Tibial artery (tissue), 4 donors: Measurements from ENCODE around the gene PPP4R4.
A peak's percentile ranks its signal among the peaks of the same experiment; 100 is the strongest.

ENCODE experiments used
- DNase-seq, 2 donors: peaks; one replicate each; pipeline ENCODE4 v3.0.0-alpha.2; 2019
- H3K27ac ChIP-seq, 2 donors: fragments of 200-600 bp; sonication (generic) in 1 of 2; 1 replicate in 1 of 2; 2 replicates in 1 of 2; pipeline ENCODE4 v1.5.1; 2018 to 2019; ENCODE audit warnings: mild to moderate bottlenecking in 1 of 2
- H3K27me3 ChIP-seq, 2 donors: fragments of 200-600 bp; sonication (generic) in 1 of 2; one replicate each; pipeline versions ENCODE4 v1.5.1 to v1.6.0; 2016 to 2019
- H3K36me3 ChIP-seq, 3 donors: fragments of 200-600 bp; sonication (generic) in 2 of 3; one replicate each; pipeline ENCODE4 v1.5.1; 2016 to 2019; ENCODE audit warnings: mild to moderate bottlenecking in 2 of 3
- H3K4me1 ChIP-seq, 4 donors: fragments of 200-600 bp; sonication (generic) in 2 of 4; 1 replicate in 3 of 4; 2 replicates in 1 of 4; pipeline ENCODE4 v1.5.1; 2016 to 2019
- H3K4me3 ChIP-seq, 2 donors: fragments of 200-600 bp; sonication (generic) in 1 of 2; 1 replicate in 1 of 2; 2 replicates in 1 of 2; pipeline ENCODE4 v1.5.1; 2018 to 2019; ENCODE audit warnings: mild to moderate bottlenecking in 2 of 2
- H3K9me3 ChIP-seq, 3 donors: fragments of 200-600 bp; sonication (generic) in 1 of 3; one replicate each; pipeline ENCODE4 v1.5.1; 2016 to 2019
- intact Hi-C: fragments of 100-400 bp; cut with DNase I; formaldehyde crosslinking; loops from one replicate; pipeline ENCODE4 v1.15.0; 2023; ENCODE audit warnings: low total_unique reads
- TF ChIP-seq, protein P1 (sequence below), 2 experiments: fragments of 200-600 bp in 1 of 2; fragments of 450-650 bp in 1 of 2; IDR thresholded peaks; one replicate each; pipeline ENCODE4 v1.5.1; 2017 to 2019; ENCODE audit warnings: antibody characterized with exemption in 2 of 2, mild to moderate bottlenecking in 1 of 2, moderate library complexity in 1 of 2

The PPP4R4 gene

DNA sequence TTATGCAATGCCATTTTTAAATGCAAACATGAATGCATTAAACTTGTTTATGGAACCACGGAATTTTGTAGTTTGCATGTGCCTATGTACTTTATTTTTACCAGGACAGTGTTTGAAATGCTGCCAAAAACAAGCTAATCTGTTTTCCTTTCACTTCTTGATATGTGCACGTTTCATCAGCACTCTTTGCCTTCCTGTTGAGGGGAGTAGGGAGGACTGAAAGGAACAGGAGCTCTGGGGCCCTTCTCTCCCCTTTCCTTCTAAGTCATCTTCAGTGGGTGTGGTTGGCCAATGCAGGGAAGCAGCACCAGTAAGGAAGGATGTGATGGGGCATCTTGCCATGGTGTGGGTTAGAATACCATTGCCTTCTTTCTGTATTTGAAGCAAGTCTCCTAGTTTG lies 12.1 kb upstream of the PPP4R4 start:
- Histone ChIP-seq H3K9me3 (no peaks in the 10 kb centered on the region), H3K4me1 (peaks cover 0 to 3% (median 0%) of the 10 kb centered on the region in 4 donors), H3K27ac (no peak overlapping the region), H3K4me3 (no peak overlapping the region), H3K27me3 (peaks cover 0 to 36% of the 10 kb centered on the region in 2 donors), H3K36me3 (no peaks in the 10 kb centered on the region)
- intact Hi-C loops, result no loop called here
- TF ChIP-seq, protein P1, sequence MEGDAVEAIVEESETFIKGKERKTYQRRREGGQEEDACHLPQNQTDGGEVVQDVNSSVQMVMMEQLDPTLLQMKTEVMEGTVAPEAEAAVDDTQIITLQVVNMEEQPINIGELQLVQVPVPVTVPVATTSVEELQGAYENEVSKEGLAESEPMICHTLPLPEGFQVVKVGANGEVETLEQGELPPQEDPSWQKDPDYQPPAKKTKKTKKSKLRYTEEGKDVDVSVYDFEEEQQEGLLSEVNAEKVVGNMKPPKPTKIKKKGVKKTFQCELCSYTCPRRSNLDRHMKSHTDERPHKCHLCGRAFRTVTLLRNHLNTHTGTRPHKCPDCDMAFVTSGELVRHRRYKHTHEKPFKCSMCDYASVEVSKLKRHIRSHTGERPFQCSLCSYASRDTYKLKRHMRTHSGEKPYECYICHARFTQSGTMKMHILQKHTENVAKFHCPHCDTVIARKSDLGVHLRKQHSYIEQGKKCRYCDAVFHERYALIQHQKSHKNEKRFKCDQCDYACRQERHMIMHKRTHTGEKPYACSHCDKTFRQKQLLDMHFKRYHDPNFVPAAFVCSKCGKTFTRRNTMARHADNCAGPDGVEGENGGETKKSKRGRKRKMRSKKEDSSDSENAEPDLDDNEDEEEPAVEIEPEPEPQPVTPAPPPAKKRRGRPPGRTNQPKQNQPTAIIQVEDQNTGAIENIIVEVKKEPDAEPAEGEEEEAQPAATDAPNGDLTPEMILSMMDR (IDR thresholded peaks at IDR 0.05), result no peak
- no peak for DNase-seq

DNA sequence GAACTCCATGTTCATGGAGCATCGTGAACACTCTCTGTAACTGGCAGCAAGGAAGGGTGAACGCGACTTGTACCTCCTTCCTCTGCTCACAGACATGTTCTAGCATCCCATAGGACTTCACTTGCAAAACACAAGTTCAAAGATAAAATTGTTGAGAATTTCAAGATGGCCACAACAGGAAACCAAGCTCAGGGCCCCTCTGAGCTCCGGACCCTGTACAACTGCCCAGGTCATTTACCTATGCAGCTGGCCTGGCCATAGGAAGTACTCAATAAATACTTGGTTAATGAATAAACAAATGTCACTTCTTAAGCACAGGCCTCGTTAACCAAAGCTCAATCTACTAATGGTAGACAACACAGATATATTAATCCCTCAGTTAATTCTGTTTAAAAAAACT lies 11.7 kb upstream of the PPP4R4 start:
- Histone ChIP-seq H3K27ac (no peak overlapping the region), H3K36me3 (no peaks in the 10 kb centered on the region), H3K4me1 (peaks cover 0 to 3% (median 0%) of the 10 kb centered on the region in 4 donors), H3K4me3 (no peak overlapping the region), H3K27me3 (peaks cover 0 to 36% of the 10 kb centered on the region in 2 donors), H3K9me3 (no peaks in the 10 kb centered on the region)
- intact Hi-C loops, result no loop called here
- no peak for DNase-seq
- TF ChIP-seq, protein P1 (IDR thresholded peaks at IDR 0.05), result no peak

DNA sequence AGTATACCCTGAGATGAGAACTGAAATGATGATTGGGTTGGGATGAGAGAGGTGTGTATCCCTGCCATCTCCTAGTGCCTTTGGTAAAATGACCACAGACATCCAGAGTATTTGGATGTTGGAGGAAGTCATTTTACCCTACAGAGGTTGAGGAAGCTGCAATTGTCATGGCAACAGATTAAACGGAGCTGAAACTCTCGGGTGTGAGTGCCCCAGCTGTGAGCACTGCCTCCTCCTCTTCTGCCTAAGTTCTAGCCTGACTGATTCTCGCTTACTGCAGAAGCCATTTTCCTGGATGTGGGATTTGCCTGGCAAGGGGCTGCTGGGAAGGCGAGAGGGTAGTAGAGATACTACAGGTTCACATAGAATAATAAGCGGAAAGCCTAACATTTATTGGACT lies 10.3 kb upstream of the PPP4R4 start:
- Histone ChIP-seq H3K27me3 (peaks cover 0 to 30% of the 10 kb centered on the region in 2 donors), H3K9me3 (no peaks in the 10 kb centered on the region), H3K27ac (no peak overlapping the region), H3K4me3 (no peak overlapping the region), H3K36me3 (no peaks in the 10 kb centered on the region), H3K4me1 (peaks cover 0 to 3% (median 0%) of the 10 kb centered on the region in 4 donors)
- TF ChIP-seq, protein P1 (IDR thresholded peaks at IDR 0.05), result no peak
- intact Hi-C loops, result no loop called here
- no peak for DNase-seq

DNA sequence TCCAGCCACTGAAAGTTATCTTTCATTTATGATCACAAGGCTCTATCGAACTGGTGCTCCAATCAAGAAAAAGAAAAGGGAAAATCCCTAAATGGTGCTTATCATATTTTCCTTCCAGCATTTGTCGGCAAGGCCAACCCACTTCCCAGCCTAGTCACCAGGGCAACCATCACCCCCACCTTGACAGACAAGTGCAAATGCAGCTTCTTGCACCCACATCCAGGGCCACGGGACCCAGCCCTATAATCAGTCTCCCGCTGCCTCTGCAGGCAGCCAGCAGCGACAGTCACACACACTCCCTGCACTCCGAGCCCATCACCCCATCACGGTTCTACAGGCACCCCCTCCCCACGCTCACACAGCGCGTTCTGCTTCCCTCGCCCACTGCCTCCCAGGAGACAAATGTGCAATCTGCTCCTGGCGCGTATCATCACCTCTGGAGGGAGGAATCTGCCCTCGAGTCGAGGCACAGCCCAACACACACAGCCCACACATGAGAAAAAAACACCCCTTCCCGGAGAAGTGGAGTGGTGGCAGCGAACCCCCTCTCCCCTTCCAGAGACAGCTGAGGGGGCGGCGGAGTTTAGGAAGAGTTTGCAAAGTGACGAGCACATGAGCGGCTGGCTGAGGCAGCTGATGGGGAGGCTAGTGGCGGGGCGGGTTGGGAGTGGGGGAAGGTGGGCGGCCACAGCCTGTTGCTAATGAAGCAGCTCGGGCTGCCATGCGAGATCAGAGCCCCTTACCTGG lies 9.3 kb upstream of the PPP4R4 start:
- intact Hi-C loops, result no loop called here
- TF ChIP-seq, protein P1 (IDR thresholded peaks at IDR 0.05), result no peak

DNA sequence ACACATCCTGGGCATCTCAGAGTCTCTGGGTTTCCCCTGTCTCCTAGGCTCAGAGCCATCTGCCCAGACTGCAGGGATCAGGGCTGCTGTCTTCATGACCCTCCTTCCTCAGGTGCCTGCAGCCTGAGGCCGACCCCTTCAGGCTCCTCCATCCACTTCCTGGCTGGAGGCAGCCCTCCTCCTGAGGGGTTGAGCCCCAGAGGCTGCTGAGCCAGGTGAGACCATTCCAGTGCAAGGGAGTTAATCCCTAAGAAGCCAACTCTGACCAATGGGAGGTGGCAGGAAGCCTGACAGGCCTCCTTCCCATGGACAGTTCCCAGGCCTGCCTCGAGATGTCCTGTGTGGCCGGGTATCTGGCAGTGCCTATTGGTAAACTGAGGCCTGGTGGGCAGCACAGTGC lies 8.4 kb upstream of the PPP4R4 start:
- intact Hi-C loops, result no loop called here
- H3K27me3 ChIP-seq, result peaks cover 0 to 35% of the 10 kb centered on the region in 2 donors
- TF ChIP-seq, protein P1 (IDR thresholded peaks at IDR 0.05), result no peak

More for the DNA sequence above, 9.3 kb upstream of the PPP4R4 start:
- no peak overlapping the region for H3K4me3 ChIP-seq
- H3K4me1 ChIP-seq, result peaks cover 0 to 3% (median 0%) of the 10 kb centered on the region in 4 donors
- no peaks in the 10 kb centered on the region for H3K9me3 ChIP-seq
- peak in 1 of 2 donors; percentile 54 for DNase-seq
- H3K27ac ChIP-seq, result no peak overlapping the region
- no peaks in the 10 kb centered on the region for H3K36me3 ChIP-seq
- peaks cover 0 to 30% of the 10 kb centered on the region in 2 donors for H3K27me3 ChIP-seq

More for the DNA sequence above, 8.4 kb upstream of the PPP4R4 start:
- Histone ChIP-seq H3K27ac (no peak overlapping the region), H3K36me3 (no peaks in the 10 kb centered on the region), H3K4me3 (no peak overlapping the region), H3K4me1 (peaks cover 0 to 3% (median 0%) of the 10 kb centered on the region in 4 donors), H3K9me3 (no peaks in the 10 kb centered on the region)
- DNase-seq, result no peak
